ENCODE data around the gene WEE1. TPM values are rescaled to one million over a fixed set of nuclear protein-coding genes. Genes with fewer than 3 reads are reported as not detected.

WEE1 gene
- total and polyA plus RNA-seq, 10 of the 15 experiments (the other 5 are each of a cell fraction or from before 2014, with no cell fraction given), result 13.8 to 69.5 (median 45.4) TPM

DNA sequence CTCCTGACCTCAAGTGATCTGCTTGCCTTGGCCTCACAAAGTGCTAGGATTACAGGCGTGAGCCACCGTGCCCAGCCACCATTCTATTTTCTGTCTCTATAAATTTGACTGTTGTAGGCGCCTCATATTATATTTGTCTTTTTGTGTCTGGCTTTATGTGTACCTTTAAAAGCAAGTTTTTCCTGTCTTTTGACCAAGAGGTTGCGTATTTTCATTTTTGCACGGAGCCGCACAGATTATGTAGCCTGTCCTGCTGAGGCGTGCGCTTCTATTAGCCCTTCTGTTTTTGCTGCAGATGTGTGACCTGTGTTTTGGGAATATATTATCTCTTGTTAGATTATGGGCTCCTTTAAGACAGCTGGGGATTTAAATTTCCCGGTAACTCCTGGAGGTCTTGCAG is 40.4 kb upstream of the WEE1 start:
- H3K4me2 ChIP-seq (ENCODE audit: control insufficient read depth, insufficient read depth), result no peak overlapping the region
- intact Hi-C loops (cut with micrococcal nuclease; ENCODE audit: unreplicated experiment), result no loop called here
- no peak overlapping the region for H3K9ac ChIP-seq (ENCODE audit: control insufficient read depth, insufficient read depth, low read length)
- FAIRE-seq, result no peak
- H3K36me3 ChIP-seq (ENCODE audit: control insufficient read depth in 2 of 2, insufficient read depth in 2 of 2, low read length in 1 of 2), result 0 out of 4 replicates have a peak, but pooled peaks cover 0 to 4% of the 10 kb centered on the region in 2 experiments
- H3K9me3 ChIP-seq (replicated peaks; ENCODE audit: control insufficient read depth, insufficient read depth, low read length), result no peaks in the 10 kb centered on the region
- H3K27ac ChIP-seq (ENCODE audit: control insufficient read depth, insufficient read depth), result no peak overlapping the region
- TF ChIP-seq FOXK2 (IDR thresholded peaks at IDR 0.05), result no peak
- TF ChIP-seq SP1 (IDR thresholded peaks at IDR 0.05; ENCODE audit: low read depth, low read length), result no peak
- TF ChIP-seq, protein P1, sequence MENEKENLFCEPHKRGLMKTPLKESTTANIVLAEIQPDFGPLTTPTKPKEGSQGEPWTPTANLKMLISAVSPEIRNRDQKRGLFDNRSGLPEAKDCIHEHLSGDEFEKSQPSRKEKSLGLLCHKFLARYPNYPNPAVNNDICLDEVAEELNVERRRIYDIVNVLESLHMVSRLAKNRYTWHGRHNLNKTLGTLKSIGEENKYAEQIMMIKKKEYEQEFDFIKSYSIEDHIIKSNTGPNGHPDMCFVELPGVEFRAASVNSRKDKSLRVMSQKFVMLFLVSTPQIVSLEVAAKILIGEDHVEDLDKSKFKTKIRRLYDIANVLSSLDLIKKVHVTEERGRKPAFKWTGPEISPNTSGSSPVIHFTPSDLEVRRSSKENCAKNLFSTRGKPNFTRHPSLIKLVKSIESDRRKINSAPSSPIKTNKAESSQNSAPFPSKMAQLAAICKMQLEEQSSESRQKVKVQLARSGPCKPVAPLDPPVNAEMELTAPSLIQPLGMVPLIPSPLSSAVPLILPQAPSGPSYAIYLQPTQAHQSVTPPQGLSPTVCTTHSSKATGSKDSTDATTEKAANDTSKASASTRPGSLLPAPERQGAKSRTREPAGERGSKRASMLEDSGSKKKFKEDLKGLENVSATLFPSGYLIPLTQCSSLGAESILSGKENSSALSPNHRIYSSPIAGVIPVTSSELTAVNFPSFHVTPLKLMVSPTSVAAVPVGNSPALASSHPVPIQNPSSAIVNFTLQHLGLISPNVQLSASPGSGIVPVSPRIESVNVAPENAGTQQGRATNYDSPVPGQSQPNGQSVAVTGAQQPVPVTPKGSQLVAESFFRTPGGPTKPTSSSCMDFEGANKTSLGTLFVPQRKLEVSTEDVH (IDR thresholded peaks at IDR 0.05; ENCODE audit: low read depth, partially characterized antibody), result no peak
- no peak for TF ChIP-seq RAD21 (IDR thresholded peaks at IDR 0.05; ENCODE audit: insufficient read depth, low read depth, low read length)
- TF ChIP-seq MTA3 (IDR thresholded peaks at IDR 0.05; ENCODE audit: borderline replicate concordance, low read length), result no peak
- TF ChIP-seq, protein P2, sequence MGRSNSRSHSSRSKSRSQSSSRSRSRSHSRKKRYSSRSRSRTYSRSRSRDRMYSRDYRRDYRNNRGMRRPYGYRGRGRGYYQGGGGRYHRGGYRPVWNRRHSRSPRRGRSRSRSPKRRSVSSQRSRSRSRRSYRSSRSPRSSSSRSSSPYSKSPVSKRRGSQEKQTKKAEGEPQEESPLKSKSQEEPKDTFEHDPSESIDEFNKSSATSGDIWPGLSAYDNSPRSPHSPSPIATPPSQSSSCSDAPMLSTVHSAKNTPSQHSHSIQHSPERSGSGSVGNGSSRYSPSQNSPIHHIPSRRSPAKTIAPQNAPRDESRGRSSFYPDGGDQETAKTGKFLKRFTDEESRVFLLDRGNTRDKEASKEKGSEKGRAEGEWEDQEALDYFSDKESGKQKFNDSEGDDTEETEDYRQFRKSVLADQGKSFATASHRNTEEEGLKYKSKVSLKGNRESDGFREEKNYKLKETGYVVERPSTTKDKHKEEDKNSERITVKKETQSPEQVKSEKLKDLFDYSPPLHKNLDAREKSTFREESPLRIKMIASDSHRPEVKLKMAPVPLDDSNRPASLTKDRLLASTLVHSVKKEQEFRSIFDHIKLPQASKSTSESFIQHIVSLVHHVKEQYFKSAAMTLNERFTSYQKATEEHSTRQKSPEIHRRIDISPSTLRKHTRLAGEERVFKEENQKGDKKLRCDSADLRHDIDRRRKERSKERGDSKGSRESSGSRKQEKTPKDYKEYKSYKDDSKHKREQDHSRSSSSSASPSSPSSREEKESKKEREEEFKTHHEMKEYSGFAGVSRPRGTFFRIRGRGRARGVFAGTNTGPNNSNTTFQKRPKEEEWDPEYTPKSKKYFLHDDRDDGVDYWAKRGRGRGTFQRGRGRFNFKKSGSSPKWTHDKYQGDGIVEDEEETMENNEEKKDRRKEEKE (IDR thresholded peaks at IDR 0.05), result no peak
- no peak for TF ChIP-seq NBN (IDR thresholded peaks at IDR 0.05)
- no peak for TF ChIP-seq TCF7 (IDR thresholded peaks at IDR 0.05; ENCODE audit: borderline replicate concordance)
- no peak for TF ChIP-seq KDM1A (IDR thresholded peaks at IDR 0.05; ENCODE audit: borderline replicate concordance)
- no peak for TF ChIP-seq MEF2B (IDR thresholded peaks at IDR 0.05; ENCODE audit: partially characterized antibody, poor library complexity, severe bottlenecking)
- no peak for TF ChIP-seq KLF5 (IDR thresholded peaks at IDR 0.05; ENCODE audit: partially characterized antibody)
- TF ChIP-seq, protein P3, sequence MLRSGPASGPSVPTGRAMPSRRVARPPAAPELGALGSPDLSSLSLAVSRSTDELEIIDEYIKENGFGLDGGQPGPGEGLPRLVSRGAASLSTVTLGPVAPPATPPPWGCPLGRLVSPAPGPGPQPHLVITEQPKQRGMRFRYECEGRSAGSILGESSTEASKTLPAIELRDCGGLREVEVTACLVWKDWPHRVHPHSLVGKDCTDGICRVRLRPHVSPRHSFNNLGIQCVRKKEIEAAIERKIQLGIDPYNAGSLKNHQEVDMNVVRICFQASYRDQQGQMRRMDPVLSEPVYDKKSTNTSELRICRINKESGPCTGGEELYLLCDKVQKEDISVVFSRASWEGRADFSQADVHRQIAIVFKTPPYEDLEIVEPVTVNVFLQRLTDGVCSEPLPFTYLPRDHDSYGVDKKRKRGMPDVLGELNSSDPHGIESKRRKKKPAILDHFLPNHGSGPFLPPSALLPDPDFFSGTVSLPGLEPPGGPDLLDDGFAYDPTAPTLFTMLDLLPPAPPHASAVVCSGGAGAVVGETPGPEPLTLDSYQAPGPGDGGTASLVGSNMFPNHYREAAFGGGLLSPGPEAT (IDR thresholded peaks at IDR 0.05; ENCODE audit: low read depth), result no peak
- no peaks in the 10 kb centered on the region for H4K20me1 ChIP-seq (ENCODE audit: control insufficient read depth, insufficient read depth)
- WGBS (ENCODE audit: insufficient coverage, insufficient replicate concordance, low lambda C conversion rate, missing lambda C conversion rate), result 94% methylated on average over 9 of the region's 9 CpGs
- in situ Hi-C loops (cut with MboI), result loop anchor here (5.0 to 10.0 kb wide), 2 partner anchors 219 to 442 kb away; no protein-coding TSS in a partner anchor
- no TSS peak for BruUV-seq (replicated peaks)
- no peak for ATAC-seq
- DNase-seq (ENCODE audit: low read depth, low spot score), result no peak
- ChIA-PET SMC1A (ENCODE audit: uncharacterized antibody, unreplicated experiment) (interaction anchor here (1.4 to 3.5 kb wide), 8 partner anchors 26 to 216 kb away, joined by 3 to 69 read pairs (median 13); partner anchors contain the start of gene WEE1), CTCF (interaction anchor here (1.1 to 3.4 kb wide), 10 partner anchors 8 to 225 kb away, joined by 6 to 119 read pairs (median 24); no protein-coding TSS in a partner anchor), POLR2A (no interaction called here), RAD21 (ENCODE audit: unreplicated experiment) (interaction anchor here (2.6 to 3.4 kb wide), 4 partner anchors 32 to 215 kb away, joined by 15 to 53 read pairs (median 34); no protein-coding TSS in a partner anchor)
- H2AFZ ChIP-seq (ENCODE audit: control insufficient read depth, low read depth, low read length), result no peak overlapping the region
- H3K79me2 ChIP-seq (ENCODE audit: control insufficient read depth, insufficient read depth, low read length), result no peaks in the 10 kb centered on the region
- no peaks in the 10 kb centered on the region for H3K4me1 ChIP-seq (ENCODE audit: control insufficient read depth, insufficient read depth, low read length)
- no peak overlapping the region for H3K4me3 ChIP-seq
- no peaks in the 10 kb centered on the region for H3K27me3 ChIP-seq (replicated peaks in 1 of 2; ENCODE audit: control insufficient read depth in 2 of 2, insufficient read depth in 2 of 2, low read length in 1 of 2)

Measured in GM12878 (cell line).